ENCODE data around the gene FLG2.
"Not testable (repeated sequence)": the region's sequence is repeated elsewhere in the genome, so short reads cannot be mapped to it uniquely, and the experiment has no call there.

The FLG2 gene

DNA sequence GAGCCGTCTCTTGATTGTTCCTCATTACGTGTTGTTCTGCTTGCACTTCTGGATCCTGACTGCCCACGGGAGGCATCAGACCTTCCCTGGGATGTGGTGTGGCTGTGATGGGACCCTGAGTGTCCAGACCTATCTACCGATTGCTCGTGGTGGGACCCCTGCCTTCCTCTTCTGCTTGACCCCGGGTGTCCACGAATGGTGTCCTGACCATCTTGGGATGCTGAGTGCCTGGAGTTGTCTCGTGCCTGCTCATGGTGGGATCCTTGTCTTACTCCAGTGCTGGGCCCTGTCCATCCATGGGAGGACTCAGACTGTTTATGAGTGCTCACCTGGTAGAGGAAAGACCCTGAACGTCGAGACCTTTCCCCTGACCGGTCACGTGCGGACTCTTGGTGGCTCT, 47.6 kb downstream of the FLG2 start:
- DNase-seq (ENCODE audit: low spot score) = not testable (repeated sequence)

DNA sequence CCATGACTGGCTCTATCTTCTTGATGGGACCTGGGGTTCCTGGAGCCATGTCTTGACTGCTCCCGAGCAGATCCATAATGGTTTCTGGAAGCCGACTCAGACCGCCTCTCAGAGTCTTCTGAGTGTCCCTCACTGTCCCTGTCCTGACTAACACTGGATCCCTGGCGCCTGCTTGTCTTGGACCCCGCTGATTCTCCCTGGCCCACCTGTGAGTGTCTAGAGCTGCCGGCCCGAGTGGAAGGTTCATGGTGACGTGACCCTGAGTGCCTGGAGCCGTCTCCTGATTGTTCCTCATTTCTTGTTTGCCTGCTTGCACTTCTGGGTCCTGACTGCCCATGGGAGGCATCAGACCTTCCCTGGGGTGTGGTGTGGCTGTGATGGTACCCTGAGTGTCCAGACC, 49.9 kb downstream of the FLG2 start:
- no peak for DNase-seq (ENCODE audit: low spot score)

DNA sequence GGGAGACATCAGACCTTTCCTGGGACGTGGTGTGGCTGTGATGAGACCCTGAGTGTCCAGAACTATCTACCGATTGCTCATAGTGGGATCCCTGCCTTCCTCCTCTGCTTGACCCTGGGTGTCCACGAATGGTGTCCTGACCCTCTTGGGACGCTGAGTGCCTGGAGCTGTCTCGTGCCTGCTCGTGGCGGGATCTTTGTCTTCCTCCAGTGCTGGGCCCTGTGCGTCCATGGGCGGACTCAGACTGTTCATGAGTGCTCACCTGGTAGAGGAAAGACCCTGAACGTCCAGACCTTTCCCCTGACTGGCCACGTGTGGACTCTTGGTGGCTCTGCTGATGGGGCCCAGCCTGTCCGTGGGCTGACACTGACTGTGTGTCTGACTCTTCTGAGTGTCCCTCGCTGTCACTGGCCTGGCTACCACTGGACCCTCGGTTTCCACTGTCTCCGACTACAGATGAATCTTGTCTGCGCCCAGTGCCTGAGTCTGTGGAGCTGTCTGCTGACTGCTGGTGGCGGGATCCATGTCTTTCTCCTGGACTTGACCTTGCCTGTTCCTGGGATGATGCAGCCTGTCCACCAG, 50.4 kb downstream of the FLG2 start:
- DNase-seq (ENCODE audit: low spot score) = not testable (repeated sequence)

DNA sequence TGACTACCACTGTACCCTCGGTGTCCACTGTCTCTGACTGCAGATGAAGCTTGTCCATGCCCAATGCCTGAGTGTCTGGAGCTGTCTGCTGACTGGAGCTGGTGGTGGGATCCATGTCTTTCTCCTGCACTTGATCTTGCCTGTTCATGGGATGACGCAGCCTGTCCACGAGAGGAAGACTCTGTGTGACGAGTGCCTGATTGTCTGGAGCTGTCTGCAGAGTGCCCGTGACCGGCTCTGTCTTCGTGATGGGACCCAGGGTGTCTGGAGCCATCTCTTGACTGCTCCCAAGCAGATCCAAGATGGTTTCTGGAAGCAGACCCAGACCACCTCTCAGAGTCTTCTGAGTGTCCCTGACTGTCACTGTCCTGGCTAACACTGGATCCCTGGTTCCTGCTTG, 51.0 kb downstream of the FLG2 start:
- not testable (repeated sequence) for DNase-seq (ENCODE audit: low spot score)

DNA sequence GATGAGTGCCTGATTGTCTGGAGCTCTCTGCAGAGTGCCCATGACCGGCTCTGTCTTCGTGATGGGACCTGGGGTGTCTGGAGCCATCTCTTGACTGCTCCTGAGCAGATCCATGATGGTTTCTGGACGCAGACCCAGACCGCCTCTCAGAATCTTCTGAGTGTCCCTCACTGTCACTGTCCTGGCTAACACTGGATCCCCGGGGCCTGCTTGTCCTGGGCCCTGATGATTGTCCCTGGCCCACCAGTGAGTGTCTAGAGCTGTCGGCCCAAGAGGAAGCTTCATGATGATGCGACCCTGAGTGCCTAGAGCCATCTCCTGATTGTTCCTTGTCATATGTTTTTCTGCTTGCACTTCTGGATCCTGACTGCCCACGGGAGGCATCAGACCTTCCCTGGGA, 51.8 kb downstream of the FLG2 start:
- not testable (repeated sequence) for DNase-seq (ENCODE audit: low spot score)

DNA sequence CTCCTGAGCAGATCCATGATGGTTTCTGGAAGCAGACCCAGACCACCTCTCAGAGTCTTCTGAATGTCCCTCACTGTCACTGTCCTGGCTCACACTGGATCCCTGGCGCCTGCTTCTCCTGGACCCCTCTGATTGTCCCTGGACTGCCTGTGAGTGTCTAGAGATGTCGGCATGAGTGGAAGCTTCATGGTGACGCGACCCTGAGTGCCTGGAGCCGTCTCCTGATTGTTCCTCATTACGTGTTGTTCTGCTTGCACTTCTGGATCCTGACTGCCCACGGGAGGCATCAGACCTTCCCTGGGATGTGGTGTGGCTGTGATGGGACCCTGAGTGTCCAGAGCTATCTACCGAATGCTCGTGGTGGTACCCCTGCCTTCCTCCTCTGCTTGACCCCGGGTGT, 53.7 kb downstream of the FLG2 start:
- DNase-seq (ENCODE audit: low spot score) = not testable (repeated sequence)

DNA sequence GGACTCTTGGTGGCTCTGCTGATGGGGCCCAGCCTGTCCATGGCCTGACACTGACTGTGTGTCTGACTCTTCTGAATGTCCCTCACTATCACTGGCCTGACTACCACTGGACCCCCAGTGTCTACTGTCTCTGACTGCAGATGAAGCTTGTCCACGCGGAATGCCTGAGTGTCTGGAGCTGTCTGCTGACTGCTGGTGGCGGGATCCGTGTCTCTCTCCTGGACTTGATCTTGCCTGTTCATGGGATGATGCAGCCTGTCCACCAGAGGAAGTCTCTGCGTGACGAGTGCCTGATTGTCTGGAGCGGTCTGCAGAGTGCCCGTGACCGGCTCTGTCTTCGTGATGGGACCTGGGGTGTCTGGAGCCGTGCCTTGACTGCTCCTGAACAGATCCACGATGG, 55.0 kb downstream of the FLG2 start:
- not testable (repeated sequence) for DNase-seq (ENCODE audit: low spot score)

DNA sequence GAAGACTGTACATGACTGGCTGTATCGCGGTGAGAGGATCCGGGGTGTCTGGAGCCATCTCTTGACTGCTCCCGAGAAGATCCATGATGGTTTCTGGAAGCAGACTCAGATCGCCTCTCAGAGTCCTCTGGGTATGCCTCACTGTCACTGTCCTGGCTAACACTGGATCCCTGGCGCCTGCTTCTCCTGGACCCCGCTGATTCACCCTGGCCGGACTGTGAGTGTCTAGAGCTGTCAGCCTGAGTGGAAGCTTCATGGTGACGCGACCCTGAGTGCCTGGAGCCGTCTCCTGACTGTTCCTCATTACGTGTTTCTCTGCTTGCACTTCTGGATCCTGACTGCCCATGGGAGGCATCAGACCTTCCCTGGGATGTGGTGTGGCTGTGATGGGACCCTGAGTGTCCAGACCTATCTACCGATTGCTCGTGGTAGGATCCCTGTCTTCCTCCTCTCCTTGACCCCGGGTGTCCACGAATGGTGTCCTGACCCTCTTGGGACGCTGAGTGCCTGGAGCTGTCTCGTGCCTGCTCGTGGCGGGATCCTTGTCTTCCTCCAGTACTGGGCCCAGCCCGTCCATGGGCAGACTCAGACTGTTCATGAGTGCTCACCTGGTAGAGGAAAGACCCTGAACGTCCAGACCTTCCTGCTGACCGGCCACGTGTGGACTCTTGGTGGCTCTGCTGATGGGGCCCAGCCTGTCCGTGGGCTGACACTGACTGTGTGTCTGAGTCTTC, 56.5 kb downstream of the FLG2 start:
- not testable (repeated sequence) for DNase-seq (ENCODE audit: low spot score)
